H1 (cell line): Measurements from ENCODE around the gene FOXN4. TPM values are rescaled to one million over a fixed set of nuclear protein-coding genes. Genes with fewer than 3 reads are reported as not detected.

Experiments used
- CTCF ChIA-PET: fragments of 300-600 bp; sonication (Branson Sonifier 250); formaldehyde crosslinking; loops from one replicate; lab custom pipeline; 2021; ENCODE audit not compliant: partially characterized antibody; lab: Charles Lee
- POLR2A ChIA-PET: fragments of 300-600 bp; sonication (Branson Sonifier 250); formaldehyde crosslinking; loops from one replicate; lab custom pipeline; 2021; ENCODE audit warnings: inconsistent platforms; ENCODE audit not compliant: partially characterized antibody; lab: Charles Lee
- DNase-seq, 2 experiments: peaks; one replicate each; pipeline versions ENCODE4 v3.0.0 to v3.0.0-alpha.2; 2010 to 2022; ENCODE audit warnings: low spot score in 2 of 2, low read depth in 1 of 2, mixed read lengths in 1 of 2
- FAIRE-seq: peaks from 2 replicates; lab custom pipeline; 2011; peaks lifted over from hg19 to GRCh38; lab: Jason Lieb, UNC
- H2AFZ ChIP-seq: 2 replicates; pipeline ENCODE4 v1.8.1; 2012; ENCODE audit warnings: low read length, inconsistent platforms
- H2AK5ac ChIP-seq: 2 replicates; pipeline ENCODE4 v1.6.1; 2013; ENCODE audit warnings: low read depth, low read length
- H2BK120ac ChIP-seq: replicated peaks from 2 replicates; pipeline ENCODE3; 2013; ENCODE audit warnings: low read depth, low read length, inconsistent platforms
- H2BK12ac ChIP-seq: 2 replicates; pipeline ENCODE4 v1.6.1; 2013; ENCODE audit warnings: low read depth, low read length
- H2BK15ac ChIP-seq: 2 replicates; pipeline ENCODE4 v1.6.1; 2013; ENCODE audit warnings: low read length
- H2BK20ac ChIP-seq: 2 replicates; pipeline ENCODE4 v1.6.1; 2013; ENCODE audit warnings: low read length
- H2BK5ac ChIP-seq: 2 replicates; pipeline ENCODE4 v1.6.1; 2013; ENCODE audit warnings: low read depth, low read length
- H3K14ac ChIP-seq: 2 replicates; pipeline ENCODE4 v1.6.1; 2013; ENCODE audit warnings: inconsistent platforms; ENCODE audit not compliant: insufficient read length
- H3K18ac ChIP-seq: 2 replicates; pipeline ENCODE4 v1.6.1; 2013; ENCODE audit warnings: low read length; ENCODE audit errors: extremely low read depth
- H3K23ac ChIP-seq: 2 replicates; pipeline ENCODE4 v1.6.1; 2013; ENCODE audit warnings: inconsistent platforms; ENCODE audit not compliant: insufficient read length
- H3K23me2 ChIP-seq: 2 replicates; pipeline ENCODE4 v1.6.1; 2013; ENCODE audit warnings: low read depth, low read length
- H3K27ac ChIP-seq: 2 replicates; pipeline ENCODE4 v1.6.1; 2011; ENCODE audit warnings: low read depth, low read length, inconsistent platforms
- H3K27me3 ChIP-seq, 4 experiments: replicated peaks in 1 of 4; 1 replicate in 1 of 4; 2 replicates in 3 of 4; pipeline versions ENCODE4 v1.6.1 to v1.8.1; 2011 to 2013; ENCODE audit warnings: low read length in 3 of 4, mild to moderate bottlenecking in 3 of 4, inconsistent platforms in 2 of 4, mixed read lengths in 2 of 4, moderate library complexity in 1 of 4; ENCODE audit not compliant: control insufficient read depth in 3 of 4, insufficient read depth in 3 of 4; ENCODE audit errors: extremely low read depth in 1 of 4
- H3K36me3 ChIP-seq, 4 experiments: 2 replicates each; pipeline versions ENCODE4 v1.6.1 to v1.8.1; 2011 to 2013; ENCODE audit warnings: mild to moderate bottlenecking in 4 of 4, low read length in 3 of 4, moderate library complexity in 2 of 4, control low read depth in 1 of 4, inconsistent platforms in 1 of 4; ENCODE audit not compliant: insufficient read depth in 4 of 4, control insufficient read depth in 2 of 4
- H3K4ac ChIP-seq: replicated peaks from 2 replicates; pipeline ENCODE3; 2013; ENCODE audit warnings: low read length, low read depth, mixed read lengths, inconsistent platforms; ENCODE audit not compliant: insufficient read length
- H3K4me1 ChIP-seq, 4 experiments: replicated peaks in 1 of 4; 1 replicate in 1 of 4; 2 replicates in 3 of 4; pipeline versions ENCODE4 v1.6.1 to v1.8.1; 2011 to 2013; ENCODE audit warnings: low read length in 3 of 4, inconsistent platforms in 2 of 4, mixed read lengths in 1 of 4; ENCODE audit not compliant: insufficient read depth in 4 of 4, control insufficient read depth in 3 of 4
- H3K4me2 ChIP-seq, 2 experiments: 2 replicates each; pipeline versions ENCODE4 v1.6.1 to v1.8.1; 2011 to 2013; ENCODE audit warnings: low read depth in 2 of 2, low read length in 2 of 2, control low read depth in 1 of 2, inconsistent platforms in 1 of 2, mild to moderate bottlenecking in 1 of 2; ENCODE audit not compliant: insufficient read depth in 1 of 2
- H3K4me3 ChIP-seq, 4 experiments: fragments of 200-600, 300-600 bp in 1 of 4; sonication (generic), shearing (Covaris generic), sonication (Bioruptor Twin) in 1 of 4; 2 replicates each; pipeline versions ENCODE4 v1.5.1 to v1.8.1; 2011 to 2016; ENCODE audit warnings: low read length in 4 of 4, low read depth in 3 of 4, control low read depth in 2 of 4, inconsistent platforms in 2 of 4, mild to moderate bottlenecking in 2 of 4, mixed read lengths in 1 of 4, moderate library complexity in 1 of 4; ENCODE audit not compliant: insufficient read depth in 2 of 4; ENCODE audit errors: extremely low read depth in 1 of 4
- H3K56ac ChIP-seq: replicated peaks from 2 replicates; pipeline ENCODE3; 2013; ENCODE audit warnings: low read depth, mild to moderate bottlenecking, mixed read lengths, low read length, inconsistent platforms; ENCODE audit not compliant: insufficient read length
- H3K79me1 ChIP-seq: 2 replicates; pipeline ENCODE4 v1.6.1; 2013; ENCODE audit warnings: low read depth, low read length, control low read depth
- H3K79me2 ChIP-seq, 2 experiments: 2 replicates each; pipeline versions ENCODE4 v1.6.1 to v1.8.1; 2012 to 2013; ENCODE audit warnings: low read length in 2 of 2, mild to moderate bottlenecking in 2 of 2, inconsistent platforms in 1 of 2; ENCODE audit not compliant: insufficient read depth in 2 of 2, control insufficient read depth in 1 of 2
- H3K9ac ChIP-seq, 4 experiments: replicated peaks in 1 of 4; 1 replicate in 1 of 4; 2 replicates in 3 of 4; pipeline versions ENCODE4 v1.6.1 to v1.8.1; 2011 to 2013; ENCODE audit warnings: low read depth in 3 of 4, low read length in 3 of 4, control low read depth in 2 of 4, mild to moderate bottlenecking in 2 of 4, moderate library complexity in 2 of 4, inconsistent platforms in 1 of 4; ENCODE audit errors: extremely low read depth in 1 of 4
- H3K9me3 ChIP-seq, 2 experiments: 2 replicates each; pipeline versions ENCODE4 v1.6.1 to v1.8.1; 2012 to 2013; ENCODE audit warnings: mild to moderate bottlenecking in 2 of 2, moderate library complexity in 2 of 2, control low read depth in 1 of 2, inconsistent platforms in 1 of 2, low read depth in 1 of 2, low read length in 1 of 2, mixed read lengths in 1 of 2; ENCODE audit not compliant: insufficient read depth in 2 of 2
- H4K20me1 ChIP-seq, 2 experiments: replicated peaks in 1 of 2; 2 replicates each; pipeline versions ENCODE3 to v1.8.1; 2011 to 2013; ENCODE audit warnings: inconsistent platforms in 2 of 2, low read length in 2 of 2, mild to moderate bottlenecking in 1 of 2; ENCODE audit not compliant: insufficient read depth in 2 of 2, control insufficient read depth in 1 of 2
- H4K5ac ChIP-seq: 2 replicates; pipeline ENCODE4 v1.6.1; 2013; ENCODE audit warnings: low read length, low read depth, mixed read lengths, inconsistent platforms; ENCODE audit not compliant: insufficient read length
- H4K8ac ChIP-seq: 2 replicates; pipeline ENCODE4 v1.8.0; 2013; ENCODE audit warnings: mild to moderate bottlenecking, moderate library complexity, low read length, inconsistent platforms; ENCODE audit not compliant: insufficient read depth; ENCODE audit errors: extremely low read depth
- H4K91ac ChIP-seq: replicated peaks from 2 replicates; pipeline ENCODE3; 2013; ENCODE audit warnings: low read length, mixed read lengths, inconsistent platforms; ENCODE audit not compliant: insufficient read length
- CHD1 ChIP-seq: IDR thresholded peaks from 2 replicates; pipeline ENCODE4 v1.6.1; 2012; ENCODE audit warnings: low read depth, low read length, improper control_type of control experiment
- CTCF ChIP-seq, 3 experiments: IDR thresholded peaks; 1 replicate in 2 of 3; 2 replicates in 1 of 3; pipeline versions ENCODE4 v1.5.1 to v1.6.1; 2011; ENCODE audit warnings: low read length in 3 of 3, mild to moderate bottlenecking in 3 of 3, inconsistent platforms in 2 of 3, low read depth in 1 of 3, moderate library complexity in 1 of 3; ENCODE audit not compliant: insufficient read depth in 1 of 3; ENCODE audit errors: control extremely low read depth in 1 of 3
- FOSL1 ChIP-seq: IDR thresholded peaks from 2 replicates; pipeline ENCODE4 v1.6.1; 2011; ENCODE audit warnings: mild to moderate bottlenecking, low read depth, low read length, moderate library complexity; ENCODE audit not compliant: insufficient read depth
- RAD21 ChIP-seq, 2 experiments: IDR thresholded peaks in 1 of 2; conservative IDR thresholded peaks in 1 of 2; 2 replicates each; pipeline ENCODE4 v1.6.1; 2011; ENCODE audit warnings: low read depth in 2 of 2, low read length in 2 of 2, improper control_type of control experiment in 1 of 2, inconsistent platforms in 1 of 2, mild to moderate bottlenecking in 1 of 2, moderate library complexity in 1 of 2
- SP2 ChIP-seq: IDR thresholded peaks from 2 replicates; pipeline ENCODE4 v1.6.1; 2012; ENCODE audit warnings: mild to moderate bottlenecking, low read length, inconsistent platforms
- WGBS, 2 experiments: shearing (Covaris generic) in 1 of 2; methylation state at CpG; one replicate each; pipeline versions ENCODE4 v1.1.6 to v1.1.7; 2013 to 2015; ENCODE audit warnings: low lambda C conversion rate in 2 of 2, mixed read lengths in 2 of 2, inconsistent platforms in 1 of 2, low coverage in 1 of 2, missing lambda C conversion rate in 1 of 2; ENCODE audit not compliant: insufficient replicate concordance in 2 of 2, insufficient coverage in 1 of 2, insufficient read length in 1 of 2; ENCODE audit errors: extremely low coverage in 1 of 2, missing lambda C conversion rate in 1 of 2; 5-methylcytosine and 5-hydroxymethylcytosine counted together
- polyA plus RNA-seq, 7 experiments: library from polyadenylated mRNA; depleted of rRNA in 3 of 7; stranded (reverse) in 5 of 7; unstranded in 2 of 7; fragments of >200 nt in 5 of 7; fragments of 200-250 nt in 2 of 7; gene quantifications; 1 replicate in 5 of 7; 2 replicates in 1 of 7; 4 replicates in 1 of 7; pipeline versions ENCODE4 v1.2.1 to v1.2.3, GENCODE V29; 2011 to 2013; ENCODE audit warnings: missing spikeins in 2 of 7, mixed read lengths in 2 of 7
- total RNA-seq: library from RNA; stranded (reverse); fragmentation: NEBNext Ultra II Directional; extraction: Animal tissue kit (Norgen Biotek cat#: 25700); gene quantifications from 2 replicates; pipeline ENCODE4 v1.2.1, GENCODE V29; 2021

Gene FOXN4
- total and polyA plus RNA-seq, 2 of the 8 experiments (the other 6 are each of a cell fraction or from before 2014, with no cell fraction given), result 0.26 to 0.29 TPM

GRCh38 chr12:109346920-109347319 is 37.8 kb upstream of the FOXN4 start:
- H3K4ac ChIP-seq, result no peak overlapping the region
- FAIRE-seq (peak; percentile 24), DNase-seq (peak in 1 of 2 experiments; percentile 63)
- no peaks in the 10 kb centered on the region for H3K23me2 ChIP-seq
- H2BK5ac ChIP-seq, result no peak overlapping the region
- H3K79me1 ChIP-seq, result no peaks in the 10 kb centered on the region
- H2AFZ ChIP-seq, result no peak overlapping the region
- H2BK12ac ChIP-seq, result no peak overlapping the region
- no peaks in the 10 kb centered on the region for H3K9me3 ChIP-seq
- H2BK15ac ChIP-seq, result no peak overlapping the region
- no peaks in the 10 kb centered on the region for H4K20me1 ChIP-seq
- H3K27ac ChIP-seq, result no peak overlapping the region
- no peak overlapping the region for H3K4me3 ChIP-seq
- CTCF ChIA-PET, result interaction anchor here (0.6 to 2.0 kb wide), 14 partner anchors 13 to 371 kb away, joined by 3 to 11 read pairs (median 4); no protein-coding TSS in a partner anchor
- H3K4me1 ChIP-seq, result no peaks in the 10 kb centered on the region
- no peak overlapping the region for H3K4me2 ChIP-seq
- no peak overlapping the region for H2AK5ac ChIP-seq
- no peak overlapping the region for H3K18ac ChIP-seq
- no peak overlapping the region for H3K14ac ChIP-seq
- no peak overlapping the region for H3K23ac ChIP-seq
- no peaks in the 10 kb centered on the region for H3K36me3 ChIP-seq
- no peak overlapping the region for H3K9ac ChIP-seq
- H4K5ac ChIP-seq, result no peak overlapping the region
- no peak overlapping the region for H2BK120ac ChIP-seq
- TF ChIP-seq CHD1 (no peak), CTCF (IDR thresholded peaks at IDR 0.05; ENCODE audit: control extremely low read depth in 1 of 3, insufficient read depth in 1 of 3, low read depth in 1 of 3, low read length in 3 of 3) (peak; percentile 39 to 70 (median 57)), RAD21 (IDR thresholded peaks at IDR 0.05 in 1 of 2, conservative IDR thresholded peaks at IDR 0.05 in 1 of 2; ENCODE audit: low read depth in 2 of 2, low read length in 2 of 2) (peak; percentile 30 to 47), SP2 (peak; percentile 46; the same call in 1 of the 2 replicates), FOSL1 (no peak)
- WGBS, 2 experiments, result 75% methylated on average over 3 of the region's 3 CpGs; no CpG with 5 or more reads in 1 of the 2 experiments
- no peaks in the 10 kb centered on the region for H3K79me2 ChIP-seq
- no peak overlapping the region for H4K91ac ChIP-seq
- POLR2A ChIA-PET, result no interaction called here
- H3K56ac ChIP-seq, result no peak overlapping the region
- no peak overlapping the region for H4K8ac ChIP-seq
- H2BK20ac ChIP-seq, result no peak overlapping the region
- H3K27me3 ChIP-seq, result no peaks in the 10 kb centered on the region
